Cardiac muscle cell (in vitro differentiated cells and primary cell): ENCODE data around the gene NKIRAS1. TPM values are rescaled to one million over a fixed set of nuclear protein-coding genes. Genes with fewer than 3 reads are reported as not detected.

Experiments
- DNase-seq, 2 donors: peaks; one replicate each; pipeline versions ENCODE4 v3.0.0 to v3.0.0-alpha.2; 2010 to 2017; ENCODE audit warnings: low read depth in 1 of 2, low spot score in 1 of 2
- H3K27ac ChIP-seq: fragments of 200-600 bp; sonication (generic); 2 replicates; pipeline ENCODE4 v1.5.1; 2016
- H3K27me3 ChIP-seq: fragments of 200-600 bp; sonication (generic); 2 replicates; pipeline ENCODE4 v1.6.0; 2016; ENCODE audit warnings: control low read depth
- H3K36me3 ChIP-seq: fragments of 200-600 bp; sonication (generic); 2 replicates; pipeline ENCODE4 v1.5.1; 2016; ENCODE audit warnings: control low read depth
- H3K4me1 ChIP-seq: fragments of 200-600 bp; sonication (generic); 2 replicates; pipeline ENCODE4 v1.8.1; 2017; ENCODE audit warnings: low read depth, mild to moderate bottlenecking, mixed run types
- H3K4me3 ChIP-seq: fragments of 200-600 bp; sonication (generic); 2 replicates; pipeline ENCODE4 v1.5.1; 2016; ENCODE audit warnings: mild to moderate bottlenecking
- H3K9me3 ChIP-seq: fragments of 200-600 bp; sonication (generic); 2 replicates; pipeline ENCODE4 v1.5.1; 2017; ENCODE audit warnings: low read depth, mild to moderate bottlenecking, control low read depth
- polyA plus RNA-seq: library from polyadenylated mRNA; unstranded; fragments of >200 nt; fragmentation: Nextera tagmentation; extraction: Ambion mirVana; gene quantifications from 2 replicates; pipeline ENCODE4 v1.2.1, GENCODE V29; 2016
- total RNA-seq: library from RNA; depleted of rRNA; stranded (reverse); fragments of >200 nt; gene quantifications from 2 replicates; pipeline ENCODE4 v1.2.3, GENCODE V29; 2016
- TF ChIP-seq, protein P1 (sequence below): IDR thresholded peaks from 2 replicates; pipeline ENCODE4 v1.5.1; 2012; ENCODE audit warnings: low read depth, mild to moderate bottlenecking, low read length

NKIRAS1 gene
- total and polyA plus RNA-seq, 2 experiments from 2014 or later, result 20.2 to 28.0 TPM

DNA sequence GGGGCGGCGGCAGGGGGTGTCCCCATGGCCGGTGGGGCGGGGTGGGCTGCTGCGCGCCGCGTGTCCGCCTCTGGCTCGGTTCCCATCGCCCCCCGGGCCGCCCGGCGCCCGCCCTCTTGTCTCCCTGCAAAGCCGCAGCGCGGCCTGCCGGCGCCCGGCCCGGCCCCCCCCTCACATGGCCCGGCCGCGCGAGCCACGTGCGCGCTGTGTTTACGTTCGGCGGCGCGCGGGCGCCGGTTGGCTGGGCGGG lies 28.8 kb upstream of the NKIRAS1 start:
- no peak for DNase-seq
- no peaks in the 10 kb centered on the region for H3K27me3 ChIP-seq
- peak overlapping the region; percentile 66 for H3K4me3 ChIP-seq
- H3K4me1 ChIP-seq, result peaks cover 46% of the 10 kb centered on the region
- no peaks in the 10 kb centered on the region for H3K9me3 ChIP-seq
- TF ChIP-seq, protein P1, sequence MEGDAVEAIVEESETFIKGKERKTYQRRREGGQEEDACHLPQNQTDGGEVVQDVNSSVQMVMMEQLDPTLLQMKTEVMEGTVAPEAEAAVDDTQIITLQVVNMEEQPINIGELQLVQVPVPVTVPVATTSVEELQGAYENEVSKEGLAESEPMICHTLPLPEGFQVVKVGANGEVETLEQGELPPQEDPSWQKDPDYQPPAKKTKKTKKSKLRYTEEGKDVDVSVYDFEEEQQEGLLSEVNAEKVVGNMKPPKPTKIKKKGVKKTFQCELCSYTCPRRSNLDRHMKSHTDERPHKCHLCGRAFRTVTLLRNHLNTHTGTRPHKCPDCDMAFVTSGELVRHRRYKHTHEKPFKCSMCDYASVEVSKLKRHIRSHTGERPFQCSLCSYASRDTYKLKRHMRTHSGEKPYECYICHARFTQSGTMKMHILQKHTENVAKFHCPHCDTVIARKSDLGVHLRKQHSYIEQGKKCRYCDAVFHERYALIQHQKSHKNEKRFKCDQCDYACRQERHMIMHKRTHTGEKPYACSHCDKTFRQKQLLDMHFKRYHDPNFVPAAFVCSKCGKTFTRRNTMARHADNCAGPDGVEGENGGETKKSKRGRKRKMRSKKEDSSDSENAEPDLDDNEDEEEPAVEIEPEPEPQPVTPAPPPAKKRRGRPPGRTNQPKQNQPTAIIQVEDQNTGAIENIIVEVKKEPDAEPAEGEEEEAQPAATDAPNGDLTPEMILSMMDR, result no peak
- H3K36me3 ChIP-seq, result peaks cover 3% of the 10 kb centered on the region
- peak overlapping the region; percentile 100 for H3K27ac ChIP-seq

DNA sequence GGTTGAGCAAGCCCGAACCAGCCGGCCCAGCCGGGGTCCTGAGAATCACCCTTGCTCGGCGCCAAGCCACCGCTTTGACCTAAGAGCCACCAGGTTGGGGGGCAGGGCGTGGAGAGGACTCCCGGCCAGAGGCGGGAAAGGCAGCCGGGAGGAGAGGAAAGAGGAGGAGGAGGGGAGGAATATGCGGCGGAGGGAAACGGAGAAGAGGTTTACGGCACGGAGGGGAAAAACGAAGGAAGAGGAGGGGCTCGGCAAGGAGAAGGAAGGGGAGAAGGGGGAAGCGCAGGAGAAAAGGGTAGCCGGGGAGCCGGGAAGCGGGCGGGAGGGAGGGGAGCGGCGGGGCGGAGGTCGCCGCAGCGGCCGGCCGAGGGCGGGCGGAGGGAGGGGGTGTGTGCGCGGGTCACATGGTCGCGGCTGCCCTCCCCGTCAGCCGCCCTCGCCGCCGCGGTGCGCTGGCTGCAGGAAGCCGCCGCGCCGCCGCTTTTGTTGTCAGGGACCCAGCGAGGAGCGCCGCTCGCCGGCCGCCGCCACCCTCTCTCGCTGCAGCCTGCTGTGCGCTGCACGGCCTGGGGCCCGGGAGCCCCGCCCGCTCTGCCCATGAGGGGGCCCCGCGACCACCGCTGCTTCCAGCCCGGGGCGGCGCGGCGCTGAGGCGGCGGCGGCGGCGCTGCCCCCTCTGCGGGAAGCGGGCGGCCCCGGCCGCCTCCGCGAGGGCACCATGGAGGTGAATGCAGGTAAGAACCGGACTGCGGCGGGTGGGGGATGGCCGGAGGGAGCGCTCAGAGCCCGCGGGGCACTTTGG lies 28.3 kb upstream of the NKIRAS1 start, which contains the start of gene NR1D2:
Gene NR1D2 (plus strand): TSS at position 426 of the 802 bp plus-strand sequence. CDS start 293 bp downstream, at position 719.
- Histone ChIP-seq H3K4me3 (peak within 1 kb of the TSS; percentile 69), H3K27ac (peak within 1 kb of the TSS; percentile 100)

DNA sequence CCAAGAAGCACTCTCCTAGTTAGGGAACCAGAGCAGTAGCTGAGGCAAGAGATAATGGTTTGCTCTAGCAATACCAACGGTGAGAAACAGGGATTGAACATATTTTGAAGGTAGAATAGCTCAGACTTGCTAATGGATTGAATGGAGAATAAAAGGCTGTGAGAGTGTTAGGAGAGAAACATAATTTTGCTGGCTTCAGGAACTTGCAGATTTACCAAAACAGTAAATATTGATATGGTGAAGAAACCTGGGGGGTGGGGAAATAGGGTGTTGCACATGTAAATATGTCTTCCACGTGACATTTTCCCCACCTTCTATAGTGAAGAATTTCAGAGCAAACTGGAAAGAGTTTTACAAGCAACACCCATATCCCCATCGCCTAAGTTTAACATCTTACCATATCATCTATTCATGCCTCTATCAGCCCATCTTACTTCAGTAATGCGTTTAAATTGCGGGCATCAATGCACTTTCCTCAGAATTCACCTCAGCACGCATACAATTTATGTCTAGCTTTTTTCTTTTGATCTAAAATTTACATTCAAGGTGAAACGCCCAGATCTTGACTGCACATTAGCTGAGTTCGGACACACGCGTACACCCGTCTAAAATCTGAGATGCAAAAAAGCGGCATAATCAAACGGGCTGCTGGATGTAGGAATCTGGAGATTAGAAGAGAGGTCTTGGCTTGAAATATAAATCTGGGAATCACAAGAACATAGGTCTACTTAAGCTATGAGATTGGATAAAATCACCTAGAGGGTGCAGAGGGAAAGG lies 27.4 kb upstream of the NKIRAS1 start:
- DNase-seq, result peak in 1 of 2 donors; percentile 13
- Histone ChIP-seq H3K9me3 (no peaks in the 10 kb centered on the region), H3K27ac (peak overlapping the region; percentile 100), H3K27me3 (no peaks in the 10 kb centered on the region), H3K36me3 (peaks cover 3% of the 10 kb centered on the region), H3K4me3 (peak overlapping the region; percentile 66), H3K4me1 (peaks cover 35% of the 10 kb centered on the region)
- TF ChIP-seq, protein P1, result no peak

More for the DNA sequence above, 28.3 kb upstream of the NKIRAS1 start, which contains the start of gene NR1D2:
- TF ChIP-seq, protein P1, result no peak
- H3K27me3 ChIP-seq, result no peaks in the 10 kb centered on the region
- peaks cover 3% of the 10 kb centered on the region for H3K36me3 ChIP-seq
- DNase-seq, result peak; percentile 87 to 93
- H3K4me1 ChIP-seq, result peaks cover 41% of the 10 kb centered on the region
- no peaks in the 10 kb centered on the region for H3K9me3 ChIP-seq

DNA sequence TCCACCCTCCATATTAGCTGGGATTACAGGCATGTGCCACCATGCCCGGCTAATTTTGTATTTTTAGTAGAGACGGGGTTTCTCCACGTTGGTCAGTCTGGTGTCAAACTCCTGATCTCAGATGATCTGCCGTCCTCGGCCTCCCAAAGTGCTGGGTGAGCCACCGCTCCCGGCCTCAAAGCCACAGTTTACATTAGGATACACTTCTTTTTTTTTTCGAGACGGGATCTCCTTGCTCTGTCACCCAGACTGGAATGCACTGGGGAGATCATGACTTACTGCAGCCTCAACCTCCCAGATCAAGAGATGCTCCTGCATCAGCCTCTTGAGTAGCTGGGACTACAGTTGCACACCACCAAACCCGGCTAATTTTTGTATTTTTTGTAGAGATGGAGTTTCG lies 25.8 kb upstream of the NKIRAS1 start:
- Histone ChIP-seq H3K36me3 (peaks cover 3% of the 10 kb centered on the region), H3K4me1 (peaks cover 23% of the 10 kb centered on the region), H3K27me3 (no peaks in the 10 kb centered on the region), H3K4me3 (no peak overlapping the region), H3K27ac (no peak overlapping the region), H3K9me3 (no peaks in the 10 kb centered on the region)
- no peak for DNase-seq
- TF ChIP-seq, protein P1, result no peak

DNA sequence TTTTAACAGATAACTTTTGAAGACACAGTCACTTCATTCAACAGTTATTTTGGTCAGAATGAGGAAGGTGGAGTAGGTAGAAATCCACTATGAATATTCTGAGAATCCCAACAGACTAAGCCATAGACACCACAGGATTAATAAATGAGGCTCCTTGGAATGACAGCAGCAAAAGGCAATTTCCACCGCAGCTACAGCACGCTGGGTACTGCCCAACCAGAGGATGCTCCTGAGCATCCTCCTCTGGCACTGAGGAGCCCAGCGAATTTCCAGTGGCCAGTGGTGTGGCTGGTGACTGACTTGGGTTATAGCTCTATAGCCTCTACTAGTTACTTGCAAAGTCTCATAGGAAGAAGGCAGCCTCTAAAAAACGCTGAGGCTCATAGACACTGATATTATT lies 24.6 kb upstream of the NKIRAS1 start:
- no peak overlapping the region for H3K4me3 ChIP-seq
- no peak for DNase-seq
- H3K36me3 ChIP-seq, result peaks cover 3% of the 10 kb centered on the region
- TF ChIP-seq, protein P1, result no peak
- H3K27ac ChIP-seq, result no peak overlapping the region
- no peaks in the 10 kb centered on the region for H3K27me3 ChIP-seq
- no peaks in the 10 kb centered on the region for H3K9me3 ChIP-seq
- peaks cover 12% of the 10 kb centered on the region for H3K4me1 ChIP-seq
